HG02938 (cell line): ENCODE data around the gene KCNJ16.

Experiments used
- ATAC-seq: cut with Tn5 transposase; IDR thresholded peaks from one replicate; pipeline ENCODE4 v1.9.1; 2021; ENCODE audit warnings: mild to moderate bottlenecking, moderate library complexity; ENCODE audit not compliant: unreplicated experiment

KCNJ16 gene

DNA sequence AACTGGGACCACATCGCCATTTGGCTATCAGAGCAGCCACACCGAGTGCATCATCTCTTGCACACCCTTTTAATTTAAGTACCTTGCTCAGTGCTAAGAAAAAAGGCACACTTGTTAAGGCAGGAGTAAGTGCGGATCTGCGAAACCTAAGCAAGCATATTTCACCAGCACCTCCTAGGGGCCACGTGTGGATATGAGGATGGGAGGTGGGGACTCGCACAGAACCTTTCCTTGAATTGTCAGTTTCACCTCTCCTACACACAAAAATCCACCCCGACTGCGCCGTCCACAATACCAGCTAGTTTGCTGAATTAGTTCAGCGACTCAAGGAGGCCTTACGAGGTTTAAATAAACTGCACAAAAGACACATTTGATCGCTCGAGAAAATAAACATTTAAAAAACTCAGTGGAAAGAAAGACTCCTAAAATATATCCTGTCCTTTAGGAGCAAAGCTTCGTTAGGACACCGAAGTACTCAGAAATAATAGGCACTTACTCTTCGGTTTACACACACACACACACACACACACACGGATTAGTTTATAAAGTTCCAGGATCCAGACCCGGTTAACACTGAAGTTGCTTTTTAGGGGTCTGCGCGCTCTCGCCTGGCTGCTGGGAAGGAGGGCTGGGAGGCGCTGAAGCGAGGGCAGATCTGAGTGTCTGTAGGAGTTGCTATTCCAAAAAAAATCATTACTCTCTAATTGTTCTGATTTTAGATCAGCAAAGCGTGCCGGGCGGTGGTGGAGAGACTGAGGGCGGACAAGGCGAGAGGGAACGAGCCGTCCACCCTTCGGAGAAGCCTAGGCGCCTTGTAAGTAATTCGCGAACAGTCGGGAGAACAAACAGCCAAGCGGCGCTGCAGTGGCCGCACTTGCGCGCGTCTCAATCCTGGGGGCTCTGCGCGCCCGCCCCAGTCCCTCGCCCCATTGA is 93.3 kb downstream of the KCNJ16 start:
- ATAC-seq, result peak; percentile 20

DNA sequence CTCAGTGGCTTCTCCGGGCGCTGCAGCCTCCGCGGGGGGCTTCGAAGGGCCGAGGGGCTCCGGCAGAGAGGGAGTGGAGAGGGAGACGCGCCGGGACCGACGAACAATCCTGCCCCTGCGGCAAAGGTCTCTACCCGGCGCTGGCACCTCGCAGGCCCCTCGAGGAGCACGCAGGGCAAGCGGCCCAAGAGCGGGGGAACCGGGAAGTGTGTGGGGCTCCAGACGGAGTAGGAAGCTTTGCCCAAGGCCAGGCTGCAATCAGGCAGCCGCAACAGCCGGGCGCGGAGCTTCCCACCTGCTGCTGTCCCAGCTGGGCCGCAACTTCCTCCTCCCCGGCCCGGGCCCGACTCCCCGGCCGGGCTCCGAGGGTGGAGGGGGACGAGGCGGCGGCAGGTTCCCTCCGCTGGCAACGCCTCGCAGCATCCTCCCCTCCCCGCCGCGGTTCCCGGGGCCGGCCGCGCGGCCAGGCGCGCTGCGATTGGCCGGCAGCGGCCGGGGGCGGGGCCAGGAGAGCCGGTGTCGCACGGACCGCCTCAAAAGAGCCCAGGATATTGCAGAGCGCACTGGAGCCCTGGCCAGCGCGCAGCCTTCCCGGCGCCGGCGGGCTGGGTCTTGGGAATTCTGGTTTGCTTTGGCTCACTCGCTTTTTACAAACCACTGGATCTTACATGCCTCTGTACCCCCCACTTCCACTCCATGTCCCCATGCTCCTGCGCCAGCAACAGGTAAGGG is 94.1 kb downstream of the KCNJ16 start, which contains the start of gene KCNJ2:
TSS of gene KCNJ2 (plus strand) at position 556 of the 732 bp plus-strand sequence. CDS start 5,508 bp downstream, outside the sequence.
- ATAC-seq, result peak; percentile 93

GRCh38 chr17:70169709-70170597 is 94.9 kb downstream of the KCNJ16 start:
- no peak for ATAC-seq

GRCh38 chr17:70171159-70171558 is 96.1 kb downstream of the KCNJ16 start:
- no peak for ATAC-seq

- no peak for ATAC-seq
Observed at GRCh38 chr17:70172449-70172848, 97.4 kb downstream of the KCNJ16 start.

- no peak for ATAC-seq
Observed at GRCh38 chr17:70172923-70173322, 97.9 kb downstream of the KCNJ16 start.

- no peak for ATAC-seq
Observed at GRCh38 chr17:70173681-70174080, 98.7 kb downstream of the KCNJ16 start.

GRCh38 chr17:70181376-70181775 is 106.4 kb downstream of the KCNJ16 start:
- no peak for ATAC-seq

- no peak for ATAC-seq
Observed at GRCh38 chr17:70181866-70182265, 106.8 kb downstream of the KCNJ16 start.

DNA sequence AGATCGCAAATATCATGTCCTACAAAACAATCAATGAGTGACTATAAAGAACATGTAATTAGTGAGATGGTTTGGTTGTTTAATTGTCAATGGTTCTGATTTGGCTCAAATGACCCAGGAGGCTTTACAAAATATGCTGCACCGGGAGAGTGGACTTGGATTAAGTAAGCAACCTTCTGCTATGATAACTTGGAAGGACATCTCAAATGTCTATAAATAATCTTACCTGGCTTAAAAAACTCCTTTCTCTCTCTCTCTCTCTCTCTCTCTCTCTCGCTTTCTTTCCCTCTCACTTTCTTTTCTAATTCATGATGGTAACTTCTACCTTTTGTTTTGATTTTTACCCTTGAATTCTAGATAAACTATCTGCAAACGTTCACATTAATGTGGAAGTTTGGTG is 108.5 kb downstream of the KCNJ16 start:
- ATAC-seq, result no peak

DNA sequence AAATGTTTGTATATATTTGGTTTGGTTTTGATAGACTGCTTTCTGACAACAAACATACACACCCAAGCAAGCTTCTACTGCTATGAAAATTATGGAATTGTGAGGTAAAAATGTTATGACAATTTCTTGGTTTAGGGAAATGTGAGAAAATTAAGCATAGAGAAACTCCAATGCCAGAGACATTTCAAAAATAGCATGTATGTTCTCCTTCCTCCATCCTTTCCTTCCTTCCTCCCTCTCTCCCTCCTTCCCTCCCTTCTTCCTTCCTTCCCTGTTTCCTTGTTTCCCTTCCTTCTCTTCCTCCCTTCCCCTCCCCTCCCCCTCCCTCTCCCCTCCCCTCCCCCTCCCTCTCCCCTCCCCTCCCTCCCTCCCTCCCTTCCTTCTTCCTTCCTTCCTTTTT is 109.2 kb downstream of the KCNJ16 start:
- ATAC-seq, result no peak

DNA sequence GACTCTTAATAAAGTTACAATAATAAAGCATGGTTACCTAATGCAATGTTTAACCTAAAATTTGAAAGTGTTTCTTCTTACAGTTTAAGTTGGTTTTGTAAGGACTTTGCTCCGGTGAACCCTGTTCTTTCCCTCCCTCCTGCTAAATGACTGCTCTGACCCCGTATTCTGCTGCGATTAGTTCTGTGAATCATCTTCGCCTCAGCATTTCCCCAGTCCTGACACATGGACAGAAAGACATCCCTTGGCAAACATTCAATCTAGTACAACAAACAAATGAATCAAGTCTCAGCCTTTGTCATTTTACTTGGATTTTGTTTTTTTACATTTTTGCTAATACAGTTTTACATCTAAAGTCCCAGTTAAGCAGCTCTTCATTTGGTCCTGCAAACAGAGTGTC is 109.7 kb downstream of the KCNJ16 start:
- no peak for ATAC-seq
